Liver (tissue), 3 donors: Measurements from ENCODE around the gene UNC79.

ENCODE experiments used
- EGR1 ChIP-seq, 2 donors: IDR thresholded peaks; 2 replicates each; pipeline ENCODE4 v1.6.1; 2016 to 2018; ENCODE audit warnings: antibody characterized with exemption in 2 of 2, low read depth in 2 of 2
- FOXA1 ChIP-seq: IDR thresholded peaks from 2 replicates; pipeline ENCODE4 v1.6.1; 2016; ENCODE audit warnings: antibody characterized with exemption
- GABPA ChIP-seq, 2 donors: IDR thresholded peaks in 1 of 2; conservative IDR thresholded peaks in 1 of 2; 2 replicates each; pipeline ENCODE4 v1.6.1; 2016; ENCODE audit warnings: antibody characterized with exemption in 2 of 2, mild to moderate bottlenecking in 1 of 2, moderate library complexity in 1 of 2
- JUND ChIP-seq, 2 donors: IDR thresholded peaks; 2 replicates each; pipeline ENCODE4 v1.6.1; 2016; ENCODE audit warnings: antibody characterized with exemption in 2 of 2
- NR2F2 ChIP-seq: IDR thresholded peaks from 2 replicates; pipeline ENCODE4 v1.6.1; 2016; ENCODE audit warnings: antibody characterized with exemption
- RAD21 ChIP-seq, 2 donors: IDR thresholded peaks; 2 replicates each; pipeline ENCODE4 v1.6.1; 2016; ENCODE audit warnings: antibody characterized with exemption in 2 of 2, mild to moderate bottlenecking in 2 of 2
- SP1 ChIP-seq: IDR thresholded peaks from 2 replicates; pipeline ENCODE4 v1.6.1; 2018; ENCODE audit warnings: antibody characterized with exemption, mild to moderate bottlenecking
- TAF1 ChIP-seq: conservative IDR thresholded peaks from 2 replicates; pipeline ENCODE4 v1.6.1; 2016; ENCODE audit warnings: antibody characterized with exemption, mild to moderate bottlenecking
- YY1 ChIP-seq: IDR thresholded peaks from 2 replicates; pipeline ENCODE4 v1.6.1; 2016; ENCODE audit warnings: antibody characterized with exemption, mild to moderate bottlenecking
- TF ChIP-seq, protein P1 (sequence below): fragments of 150-350 bp; IDR thresholded peaks from 2 replicates; pipeline ENCODE4 v1.5.1; 2017; ENCODE audit warnings: improper control_type of control experiment, low read depth, low read length; ENCODE audit not compliant: missing input control
- TF ChIP-seq, protein P2 (sequence below): IDR thresholded peaks from 2 replicates; pipeline ENCODE4 v1.6.1; 2016; ENCODE audit warnings: antibody characterized with exemption, mild to moderate bottlenecking
- TF ChIP-seq, protein P3 (sequence below): IDR thresholded peaks from 2 replicates; pipeline ENCODE4 v1.6.1; 2016; ENCODE audit warnings: antibody characterized with exemption
- donor health status: healthy.
- donor health status: healthy.

DNA sequence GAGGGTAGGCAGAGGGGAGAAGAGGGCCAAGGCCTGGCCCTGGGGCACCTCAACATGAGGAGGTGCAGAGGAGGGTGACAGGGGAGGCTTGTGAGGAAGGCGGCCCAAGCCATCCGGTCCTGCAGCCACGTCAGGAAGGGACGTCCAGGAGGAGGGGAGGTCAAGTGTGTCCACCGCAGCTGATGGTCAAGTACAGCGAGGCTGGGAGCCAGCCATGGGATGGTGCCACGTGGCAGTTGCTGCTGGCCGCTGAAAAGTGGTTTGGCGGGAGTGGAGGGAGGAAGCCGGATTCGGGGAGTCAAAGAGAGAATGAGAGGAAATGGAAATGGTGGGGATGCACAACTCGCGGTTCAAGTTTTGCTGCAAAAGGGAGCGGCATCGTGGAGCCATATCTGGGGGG is 316.4 kb downstream of the UNC79 start:
- TF ChIP-seq, protein P1, sequence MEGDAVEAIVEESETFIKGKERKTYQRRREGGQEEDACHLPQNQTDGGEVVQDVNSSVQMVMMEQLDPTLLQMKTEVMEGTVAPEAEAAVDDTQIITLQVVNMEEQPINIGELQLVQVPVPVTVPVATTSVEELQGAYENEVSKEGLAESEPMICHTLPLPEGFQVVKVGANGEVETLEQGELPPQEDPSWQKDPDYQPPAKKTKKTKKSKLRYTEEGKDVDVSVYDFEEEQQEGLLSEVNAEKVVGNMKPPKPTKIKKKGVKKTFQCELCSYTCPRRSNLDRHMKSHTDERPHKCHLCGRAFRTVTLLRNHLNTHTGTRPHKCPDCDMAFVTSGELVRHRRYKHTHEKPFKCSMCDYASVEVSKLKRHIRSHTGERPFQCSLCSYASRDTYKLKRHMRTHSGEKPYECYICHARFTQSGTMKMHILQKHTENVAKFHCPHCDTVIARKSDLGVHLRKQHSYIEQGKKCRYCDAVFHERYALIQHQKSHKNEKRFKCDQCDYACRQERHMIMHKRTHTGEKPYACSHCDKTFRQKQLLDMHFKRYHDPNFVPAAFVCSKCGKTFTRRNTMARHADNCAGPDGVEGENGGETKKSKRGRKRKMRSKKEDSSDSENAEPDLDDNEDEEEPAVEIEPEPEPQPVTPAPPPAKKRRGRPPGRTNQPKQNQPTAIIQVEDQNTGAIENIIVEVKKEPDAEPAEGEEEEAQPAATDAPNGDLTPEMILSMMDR: no peak
- TF ChIP-seq RAD21 (IDR thresholded peaks at IDR 0.05): no peak
- TF ChIP-seq, protein P2, sequence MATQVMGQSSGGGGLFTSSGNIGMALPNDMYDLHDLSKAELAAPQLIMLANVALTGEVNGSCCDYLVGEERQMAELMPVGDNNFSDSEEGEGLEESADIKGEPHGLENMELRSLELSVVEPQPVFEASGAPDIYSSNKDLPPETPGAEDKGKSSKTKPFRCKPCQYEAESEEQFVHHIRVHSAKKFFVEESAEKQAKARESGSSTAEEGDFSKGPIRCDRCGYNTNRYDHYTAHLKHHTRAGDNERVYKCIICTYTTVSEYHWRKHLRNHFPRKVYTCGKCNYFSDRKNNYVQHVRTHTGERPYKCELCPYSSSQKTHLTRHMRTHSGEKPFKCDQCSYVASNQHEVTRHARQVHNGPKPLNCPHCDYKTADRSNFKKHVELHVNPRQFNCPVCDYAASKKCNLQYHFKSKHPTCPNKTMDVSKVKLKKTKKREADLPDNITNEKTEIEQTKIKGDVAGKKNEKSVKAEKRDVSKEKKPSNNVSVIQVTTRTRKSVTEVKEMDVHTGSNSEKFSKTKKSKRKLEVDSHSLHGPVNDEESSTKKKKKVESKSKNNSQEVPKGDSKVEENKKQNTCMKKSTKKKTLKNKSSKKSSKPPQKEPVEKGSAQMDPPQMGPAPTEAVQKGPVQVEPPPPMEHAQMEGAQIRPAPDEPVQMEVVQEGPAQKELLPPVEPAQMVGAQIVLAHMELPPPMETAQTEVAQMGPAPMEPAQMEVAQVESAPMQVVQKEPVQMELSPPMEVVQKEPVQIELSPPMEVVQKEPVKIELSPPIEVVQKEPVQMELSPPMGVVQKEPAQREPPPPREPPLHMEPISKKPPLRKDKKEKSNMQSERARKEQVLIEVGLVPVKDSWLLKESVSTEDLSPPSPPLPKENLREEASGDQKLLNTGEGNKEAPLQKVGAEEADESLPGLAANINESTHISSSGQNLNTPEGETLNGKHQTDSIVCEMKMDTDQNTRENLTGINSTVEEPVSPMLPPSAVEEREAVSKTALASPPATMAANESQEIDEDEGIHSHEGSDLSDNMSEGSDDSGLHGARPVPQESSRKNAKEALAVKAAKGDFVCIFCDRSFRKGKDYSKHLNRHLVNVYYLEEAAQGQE: no peak
- no peak for TF ChIP-seq YY1
- TF ChIP-seq TAF1: no peak
- TF ChIP-seq GABPA (IDR thresholded peaks at IDR 0.05 in 1 of 2, conservative IDR thresholded peaks at IDR 0.05 in 1 of 2): no peak
- TF ChIP-seq, protein P3, sequence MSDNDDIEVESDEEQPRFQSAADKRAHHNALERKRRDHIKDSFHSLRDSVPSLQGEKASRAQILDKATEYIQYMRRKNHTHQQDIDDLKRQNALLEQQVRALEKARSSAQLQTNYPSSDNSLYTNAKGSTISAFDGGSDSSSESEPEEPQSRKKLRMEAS: no peak
- no peak for TF ChIP-seq JUND (IDR thresholded peaks at IDR 0.05)
- TF ChIP-seq FOXA1: no peak
- no peak for TF ChIP-seq NR2F2
- no peak for TF ChIP-seq EGR1 (IDR thresholded peaks at IDR 0.05; ENCODE audit: low read depth in 2 of 2)
- no peak for TF ChIP-seq SP1
